HCT116 (cell line): ENCODE results near the gene NFIC. TPM values are rescaled to one million over a fixed set of nuclear protein-coding genes. Genes with fewer than 3 reads are reported as not detected.

Experiments
- ATAC-seq: fragments of 200-7000 bp; cut with Tn5 transposase; 2 replicates; pipeline ENCODE4 v1.9.1; 2020; ENCODE audit warnings: mild to moderate bottlenecking, moderate library complexity
- BruUV-seq: library from RNA; stranded (reverse); fragments of 400-500 nt; replicated peaks from 2 replicates; lab custom pipeline; 2021; lab: Mats Ljungman, UMichigan
- CTCF ChIA-PET: fragments of 300-600 bp; sonication (Branson Sonifier 250); formaldehyde crosslinking; loops from one replicate; lab custom pipeline; 2021; ENCODE audit warnings: antibody characterized with exemption; lab: Charles Lee
- POLR2A ChIA-PET: fragments of 300-600, 350-600 bp; sonication (Branson Sonifier 250); formaldehyde crosslinking; loops from one replicate; lab custom pipeline; 2021; ENCODE audit warnings: antibody characterized with exemption; lab: Charles Lee
- RAD21 ChIA-PET, 2 experiments: fragments of 300-600 bp; sonication (Branson Sonifier 250); formaldehyde crosslinking; loops; one replicate each; lab custom pipeline; 2023; ENCODE audit warnings: low total read pairs in 2 of 2; ENCODE audit not compliant: uncharacterized antibody in 2 of 2, unreplicated experiment in 2 of 2, low non-redundant PET in 1 of 2; lab: Charles Lee
- DNase-seq: peaks from one replicate; pipeline ENCODE4 v3.0.0-alpha.2; 2010; ENCODE audit warnings: low read depth, low spot score
- H2AFZ ChIP-seq: fragments of 200-600 bp; shearing (Covaris generic), sonication (generic); 2 replicates; pipeline ENCODE4 v1.6.1; 2017; ENCODE audit warnings: low read depth, mixed run types, mixed read lengths, antibody characterized with exemption, low read length; ENCODE audit not compliant: poor library complexity, severe bottlenecking
- H3K27ac ChIP-seq: 2 replicates; pipeline ENCODE4 v1.5.1; 2012; ENCODE audit warnings: low read depth, low read length
- H3K27me3 ChIP-seq: fragments of 200-600 bp; sonication (generic); 2 replicates; pipeline ENCODE4 v1.6.1; 2016; ENCODE audit warnings: mixed run types, low read length, mixed read lengths; ENCODE audit not compliant: insufficient read depth
- H3K36me3 ChIP-seq, 2 experiments: fragments of 200-500 bp in 1 of 2; fragments of 200-600 bp in 1 of 2; sonication (Bioruptor generic) in 1 of 2; sonication (generic) in 1 of 2; 2 replicates each; pipeline versions ENCODE4 v1.5.1 to v1.6.1; 2014 to 2016; ENCODE audit warnings: low read length in 2 of 2, inconsistent platforms in 1 of 2, mixed read lengths in 1 of 2, mixed run types in 1 of 2; ENCODE audit not compliant: insufficient read depth in 2 of 2, control insufficient read depth in 1 of 2
- H3K4me1 ChIP-seq, 2 experiments: fragments of 200-600 bp in 1 of 2; sonication (generic) in 1 of 2; 2 replicates each; pipeline versions ENCODE4 v1.5.1 to v1.6.1; 2012 to 2017; ENCODE audit warnings: low read length in 2 of 2, inconsistent platforms in 1 of 2, mild to moderate bottlenecking in 1 of 2, mixed read lengths in 1 of 2, mixed run types in 1 of 2, moderate library complexity in 1 of 2; ENCODE audit not compliant: insufficient read depth in 2 of 2, control insufficient read depth in 1 of 2
- H3K4me2 ChIP-seq: fragments of 200-600 bp; sonication (generic); 2 replicates; pipeline ENCODE4 v1.6.1; 2017; ENCODE audit warnings: mixed run types, low read length, mixed read lengths
- H3K4me3 ChIP-seq, 2 experiments: fragments of 200-600 bp in 1 of 2; sonication (generic) in 1 of 2; replicated peaks in 1 of 2; 2 replicates each; pipeline ENCODE4 v1.5.1; 2011 to 2016; ENCODE audit warnings: low read length in 2 of 2, control low read depth in 1 of 2, low read depth in 1 of 2, mild to moderate bottlenecking in 1 of 2, mixed read lengths in 1 of 2, mixed run types in 1 of 2
- H3K79me2 ChIP-seq: fragments of 200-600 bp; sonication (generic); 2 replicates; pipeline ENCODE4 v1.6.1; 2017; ENCODE audit warnings: mild to moderate bottlenecking, mixed run types, low read length, moderate library complexity, mixed read lengths; ENCODE audit not compliant: insufficient read depth
- H3K9ac ChIP-seq: fragments of 200-600 bp; sonication (generic); 2 replicates; pipeline ENCODE4 v1.6.1; 2016; ENCODE audit warnings: low read length, mixed read lengths
- H3K9me2 ChIP-seq: fragments of 200-600 bp; sonication (generic), shearing (Covaris generic); 2 replicates; pipeline ENCODE4 v1.6.1; 2017; ENCODE audit warnings: mixed run types, mild to moderate bottlenecking, moderate library complexity; ENCODE audit not compliant: insufficient read depth
- H3K9me3 ChIP-seq, 2 experiments: fragments of 200-500 bp in 1 of 2; fragments of 200-600 bp in 1 of 2; sonication (Bioruptor generic) in 1 of 2; sonication (generic) in 1 of 2; 2 replicates each; pipeline ENCODE4 v1.6.1; 2014 to 2017; ENCODE audit warnings: low read length in 2 of 2, mixed read lengths in 2 of 2, inconsistent platforms in 1 of 2, low read depth in 1 of 2, mild to moderate bottlenecking in 1 of 2, mixed run types in 1 of 2, moderate library complexity in 1 of 2; ENCODE audit not compliant: control insufficient read depth in 1 of 2, insufficient read depth in 1 of 2
- H4K20me1 ChIP-seq: fragments of 200-600 bp; sonication (generic), shearing (Covaris generic); 2 replicates; pipeline ENCODE4 v1.6.1; 2017; ENCODE audit warnings: mixed run types, mild to moderate bottlenecking, moderate library complexity; ENCODE audit not compliant: insufficient read depth
- CBX3 ChIP-seq: IDR thresholded peaks from 2 replicates; pipeline ENCODE4 v1.6.1; 2012; ENCODE audit warnings: low read depth
- ELF1 ChIP-seq: IDR thresholded peaks from 2 replicates; pipeline ENCODE4 v1.6.1; 2012; ENCODE audit warnings: low read depth, borderline replicate concordance
- EZH2 ChIP-seq: fragments of 200-600 bp; sonication (generic); IDR thresholded peaks from 2 replicates; pipeline ENCODE4 v1.6.1; 2017; ENCODE audit warnings: antibody characterized with exemption, mixed run types
- EZH2phosphoT487 ChIP-seq: fragments of 200-600 bp; IDR thresholded peaks from 2 replicates; pipeline ENCODE4 v1.6.1; 2018; ENCODE audit warnings: antibody characterized with exemption, borderline replicate concordance
- FOSL1 ChIP-seq: IDR thresholded peaks from 2 replicates; pipeline ENCODE4 v1.6.1; 2012; ENCODE audit warnings: low read depth
- JUND ChIP-seq: IDR thresholded peaks from 2 replicates; pipeline ENCODE4 v1.6.1; 2012
- POLR2A ChIP-seq: IDR thresholded peaks from 2 replicates; pipeline ENCODE4 v1.7.0; 2011; ENCODE audit warnings: borderline replicate concordance; ENCODE audit not compliant: insufficient read depth, insufficient read length; ENCODE audit errors: extremely low read depth
- POLR2AphosphoS5 ChIP-seq: IDR thresholded peaks from 2 replicates; pipeline ENCODE4 v1.6.1; 2011; ENCODE audit warnings: mild to moderate bottlenecking, low read depth, low read length, moderate library complexity
- RAD21 ChIP-seq: IDR thresholded peaks from 2 replicates; pipeline ENCODE4 v1.6.1; 2012; ENCODE audit warnings: low read depth, mild to moderate bottlenecking
- SIN3A ChIP-seq: IDR thresholded peaks from 2 replicates; pipeline ENCODE4 v1.6.1; 2012; ENCODE audit warnings: low read depth
- SP1 ChIP-seq: IDR thresholded peaks from 2 replicates; pipeline ENCODE4 v1.6.1; 2012; ENCODE audit warnings: low read depth
- YY1 ChIP-seq: IDR thresholded peaks from 2 replicates; pipeline ENCODE4 v1.6.1; 2011; ENCODE audit warnings: low read length, low read depth, moderate library complexity, mild to moderate bottlenecking; ENCODE audit not compliant: insufficient replicate concordance; ENCODE audit errors: extremely low read depth
- ZBTB33 ChIP-seq: IDR thresholded peaks from 2 replicates; pipeline ENCODE4 v1.6.1; 2011; ENCODE audit warnings: mild to moderate bottlenecking, low read length, moderate library complexity; ENCODE audit not compliant: insufficient replicate concordance; ENCODE audit errors: extremely low read depth
- ZFX ChIP-seq: fragments of 450-650 bp; IDR thresholded peaks from 2 replicates; pipeline ENCODE4 v1.6.1; 2017
- ZNF274 ChIP-seq: fragments of 200-500 bp; sonication (Bioruptor generic); IDR thresholded peaks from 2 replicates; pipeline ENCODE4 v1.6.1; 2014; ENCODE audit warnings: mild to moderate bottlenecking, low read depth, low read length, inconsistent platforms
- intact Hi-C: fragments of 100-400 bp; cut with micrococcal nuclease; formaldehyde crosslinking; loops from 2 replicates; pipeline ENCODE4 v1.10.0; 2022
- total RNA-seq: library from RNA; stranded (reverse); gene quantifications from one replicate; pipeline ENCODE4 v1.2.1, GENCODE V29; 2021; ENCODE audit not compliant: unreplicated experiment
- TF ChIP-seq, protein P1 (sequence below), 3 experiments: fragments of 200-600 bp in 1 of 3; sonication (generic) in 1 of 3; IDR thresholded peaks in 2 of 3; conservative IDR thresholded peaks in 1 of 3; 2 replicates each; pipeline ENCODE4 v1.5.1; 2012 to 2017; ENCODE audit warnings: low read depth in 2 of 3, low read length in 2 of 3, antibody characterized with exemption in 1 of 3, borderline replicate concordance in 1 of 3, control low read depth in 1 of 3, mild to moderate bottlenecking in 1 of 3, mixed read lengths in 1 of 3, mixed run types in 1 of 3, moderate library complexity in 1 of 3; ENCODE audit not compliant: insufficient read depth in 1 of 3
- TF ChIP-seq, protein P2 (sequence below): IDR thresholded peaks from 2 replicates; pipeline ENCODE4 v1.6.1; 2012
- TF ChIP-seq, protein P3 (sequence below): IDR thresholded peaks from 2 replicates; pipeline ENCODE4 v1.6.1; 2012
- TF ChIP-seq, protein P4 (sequence below): IDR thresholded peaks from 2 replicates; pipeline ENCODE4 v1.6.1; 2012; ENCODE audit warnings: low read depth

Gene NFIC
- total RNA-seq, 1 experiment from 2014 or later, result 116 TPM

DNA sequence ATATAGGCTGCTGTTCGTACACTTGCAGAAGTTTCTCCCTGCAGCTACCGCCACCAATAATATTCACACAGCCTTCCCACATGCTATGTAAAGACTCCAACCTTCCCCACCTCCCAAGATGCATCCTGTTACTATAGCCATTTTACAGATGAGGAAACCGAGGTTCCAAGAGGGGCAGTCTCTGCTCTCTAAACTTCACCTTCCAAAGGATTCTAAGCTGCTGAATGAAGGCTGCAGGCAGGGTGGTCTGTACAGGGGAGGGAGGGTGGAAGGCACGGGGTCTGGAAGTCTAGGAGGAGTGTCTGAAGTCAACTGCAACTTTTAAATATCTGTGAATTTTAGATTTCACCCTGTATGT lies 1.9 kb upstream of the NFIC start:
- Histone ChIP-seq H3K9me2 (no peaks in the 10 kb centered on the region), H3K4me3 (no peak overlapping the region), H3K27ac (no peak overlapping the region), H3K36me3 (no peaks in the 10 kb centered on the region), H3K4me2 (no peak overlapping the region), H4K20me1 (no peaks in the 10 kb centered on the region), H2AFZ (no peak overlapping the region)
- ATAC-seq, result no peak
- intact Hi-C loops, result no loop called here
- CTCF ChIA-PET, result no interaction called here
- RAD21 ChIA-PET, result no interaction called here
- POLR2A ChIA-PET, result interaction anchor here (0.6 to 1.1 kb wide), 2 partner anchors 15 to 1223 kb away, joined by 3 to 4 read pairs; no protein-coding TSS in a partner anchor
- TF ChIP-seq, protein P1, sequence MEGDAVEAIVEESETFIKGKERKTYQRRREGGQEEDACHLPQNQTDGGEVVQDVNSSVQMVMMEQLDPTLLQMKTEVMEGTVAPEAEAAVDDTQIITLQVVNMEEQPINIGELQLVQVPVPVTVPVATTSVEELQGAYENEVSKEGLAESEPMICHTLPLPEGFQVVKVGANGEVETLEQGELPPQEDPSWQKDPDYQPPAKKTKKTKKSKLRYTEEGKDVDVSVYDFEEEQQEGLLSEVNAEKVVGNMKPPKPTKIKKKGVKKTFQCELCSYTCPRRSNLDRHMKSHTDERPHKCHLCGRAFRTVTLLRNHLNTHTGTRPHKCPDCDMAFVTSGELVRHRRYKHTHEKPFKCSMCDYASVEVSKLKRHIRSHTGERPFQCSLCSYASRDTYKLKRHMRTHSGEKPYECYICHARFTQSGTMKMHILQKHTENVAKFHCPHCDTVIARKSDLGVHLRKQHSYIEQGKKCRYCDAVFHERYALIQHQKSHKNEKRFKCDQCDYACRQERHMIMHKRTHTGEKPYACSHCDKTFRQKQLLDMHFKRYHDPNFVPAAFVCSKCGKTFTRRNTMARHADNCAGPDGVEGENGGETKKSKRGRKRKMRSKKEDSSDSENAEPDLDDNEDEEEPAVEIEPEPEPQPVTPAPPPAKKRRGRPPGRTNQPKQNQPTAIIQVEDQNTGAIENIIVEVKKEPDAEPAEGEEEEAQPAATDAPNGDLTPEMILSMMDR (IDR thresholded peaks at IDR 0.05 in 2 of 3, conservative IDR thresholded peaks at IDR 0.05 in 1 of 3; ENCODE audit: borderline replicate concordance in 1 of 3, insufficient read depth in 1 of 3, low read depth in 2 of 3, low read length in 2 of 3), result no peak
- no peak for TF ChIP-seq ZNF274
- no peak for TF ChIP-seq CBX3
- TF ChIP-seq EZH2, result no peak
- no peak for TF ChIP-seq JUND
- no peak for TF ChIP-seq FOSL1
- no peak for TF ChIP-seq RAD21
- TF ChIP-seq, protein P2, sequence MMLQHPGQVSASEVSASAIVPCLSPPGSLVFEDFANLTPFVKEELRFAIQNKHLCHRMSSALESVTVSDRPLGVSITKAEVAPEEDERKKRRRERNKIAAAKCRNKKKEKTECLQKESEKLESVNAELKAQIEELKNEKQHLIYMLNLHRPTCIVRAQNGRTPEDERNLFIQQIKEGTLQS, result no peak
- TF ChIP-seq, protein P3, sequence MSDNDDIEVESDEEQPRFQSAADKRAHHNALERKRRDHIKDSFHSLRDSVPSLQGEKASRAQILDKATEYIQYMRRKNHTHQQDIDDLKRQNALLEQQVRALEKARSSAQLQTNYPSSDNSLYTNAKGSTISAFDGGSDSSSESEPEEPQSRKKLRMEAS, result no peak
- TF ChIP-seq POLR2AphosphoS5, result no peak
- no peak for TF ChIP-seq ELF1
- no peak for TF ChIP-seq YY1
- no peak for TF ChIP-seq ZFX
- no peak for TF ChIP-seq EZH2phosphoT487
- TF ChIP-seq POLR2A, result no peak
- TF ChIP-seq ZBTB33, result no peak
- no peak for TF ChIP-seq SIN3A
- TF ChIP-seq, protein P4, sequence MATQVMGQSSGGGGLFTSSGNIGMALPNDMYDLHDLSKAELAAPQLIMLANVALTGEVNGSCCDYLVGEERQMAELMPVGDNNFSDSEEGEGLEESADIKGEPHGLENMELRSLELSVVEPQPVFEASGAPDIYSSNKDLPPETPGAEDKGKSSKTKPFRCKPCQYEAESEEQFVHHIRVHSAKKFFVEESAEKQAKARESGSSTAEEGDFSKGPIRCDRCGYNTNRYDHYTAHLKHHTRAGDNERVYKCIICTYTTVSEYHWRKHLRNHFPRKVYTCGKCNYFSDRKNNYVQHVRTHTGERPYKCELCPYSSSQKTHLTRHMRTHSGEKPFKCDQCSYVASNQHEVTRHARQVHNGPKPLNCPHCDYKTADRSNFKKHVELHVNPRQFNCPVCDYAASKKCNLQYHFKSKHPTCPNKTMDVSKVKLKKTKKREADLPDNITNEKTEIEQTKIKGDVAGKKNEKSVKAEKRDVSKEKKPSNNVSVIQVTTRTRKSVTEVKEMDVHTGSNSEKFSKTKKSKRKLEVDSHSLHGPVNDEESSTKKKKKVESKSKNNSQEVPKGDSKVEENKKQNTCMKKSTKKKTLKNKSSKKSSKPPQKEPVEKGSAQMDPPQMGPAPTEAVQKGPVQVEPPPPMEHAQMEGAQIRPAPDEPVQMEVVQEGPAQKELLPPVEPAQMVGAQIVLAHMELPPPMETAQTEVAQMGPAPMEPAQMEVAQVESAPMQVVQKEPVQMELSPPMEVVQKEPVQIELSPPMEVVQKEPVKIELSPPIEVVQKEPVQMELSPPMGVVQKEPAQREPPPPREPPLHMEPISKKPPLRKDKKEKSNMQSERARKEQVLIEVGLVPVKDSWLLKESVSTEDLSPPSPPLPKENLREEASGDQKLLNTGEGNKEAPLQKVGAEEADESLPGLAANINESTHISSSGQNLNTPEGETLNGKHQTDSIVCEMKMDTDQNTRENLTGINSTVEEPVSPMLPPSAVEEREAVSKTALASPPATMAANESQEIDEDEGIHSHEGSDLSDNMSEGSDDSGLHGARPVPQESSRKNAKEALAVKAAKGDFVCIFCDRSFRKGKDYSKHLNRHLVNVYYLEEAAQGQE, result no peak
- TF ChIP-seq SP1, result no peak
- TF ChIP-seq, all 23 proteins: peak for 0
- DNase-seq, result no peak
- Histone ChIP-seq H3K4me1 (peaks cover 16 to 52% of the 10 kb centered on the region in 2 experiments), H3K27me3 (no peaks in the 10 kb centered on the region), H3K9me3 (no peaks in the 10 kb centered on the region), H3K9ac (0 out of 2 replicates have a peak overlapping the region, but pooled peaks have one; percentile 100), H3K79me2 (peaks cover 81% of the 10 kb centered on the region)
- BruUV-seq, result no TSS peak
